ENCODE data around the gene SLC29A1.

- no peak; the same call in 1 of the 2 replicates for TF ChIP-seq CTCF (conservative IDR thresholded peaks at IDR 0.05; ENCODE audit: low read depth, low read length)
- TF ChIP-seq EZH2 (IDR thresholded peaks at IDR 0.05; ENCODE audit: low read length, unreplicated experiment), result no peak
- no peak for TF ChIP-seq EZH2phosphoT487 (IDR thresholded peaks at IDR 0.05; ENCODE audit: borderline replicate concordance, low read length)
Observed at GRCh38 chr6:44224029-44224964, 902 bp downstream of the SLC29A1 start.
